ENCODE measurements around the gene NEMF. TPM values are rescaled to one million over a fixed set of nuclear protein-coding genes. Genes with fewer than 3 reads are reported as not detected.
"Not testable (repeated sequence)": the region's sequence is repeated elsewhere in the genome, so short reads cannot be mapped to it uniquely, and the experiment has no call there.

The NEMF gene
- total and polyA plus RNA-seq, 5 donors: 27.0 to 54.4 (median 50.6) TPM

DNA sequence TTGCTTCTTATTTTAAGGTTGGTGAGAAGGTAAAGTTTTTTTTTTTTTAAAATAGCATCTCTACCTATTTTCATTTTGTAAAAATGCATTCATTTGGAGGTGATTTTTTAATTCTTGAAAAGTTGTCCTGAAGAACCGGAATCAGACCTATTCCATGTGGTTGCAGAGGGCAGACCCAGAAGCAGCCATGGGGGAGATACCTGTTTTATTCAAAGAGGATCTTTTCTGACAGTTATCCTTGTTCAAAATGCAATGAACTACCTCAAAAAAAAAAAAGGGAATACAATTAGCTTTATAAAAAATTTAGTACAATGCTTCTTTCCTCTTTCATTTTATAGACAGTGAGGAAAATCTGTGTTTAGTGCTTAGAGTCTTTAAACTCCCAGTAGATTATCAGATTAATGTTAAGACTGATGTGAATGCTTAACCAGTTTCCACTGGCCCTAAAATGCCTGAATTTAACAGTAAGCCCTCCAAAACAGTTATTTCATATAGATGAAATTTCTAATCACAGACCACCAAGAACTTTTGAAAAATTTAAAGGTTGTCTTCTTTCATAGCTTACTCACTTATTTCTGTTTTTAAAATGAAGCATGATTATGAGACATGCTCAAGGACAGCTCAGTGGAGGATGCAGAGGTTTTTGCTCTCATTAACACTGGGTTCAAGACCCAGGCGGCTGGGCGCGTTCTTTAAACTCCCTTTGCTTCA, 8.6 kb upstream of the NEMF start:
- WGBS: 25% methylated on average over 4 of the region's 4 CpGs
- Histone ChIP-seq H3K4me1 (ENCODE audit: control insufficient read depth, insufficient read depth, low read length) (peaks cover 2% of the 10 kb centered on the region), H3K27me3 (ENCODE audit: control insufficient read depth, insufficient read depth) (no peaks in the 10 kb centered on the region), H3K27ac (ENCODE audit: low read length) (peak overlapping the region; percentile 100), H3K4me3 (ENCODE audit: low read length) (peak overlapping the region; percentile 70), H3K9me3 (ENCODE audit: control insufficient read depth, low read length) (no peaks in the 10 kb centered on the region)
- DNase-seq (no peak), ATAC-seq (no peak)
- intact Hi-C loops (cut with DNase I): loop anchor here in 3 of 4 donors (5.0 to 10.0 kb wide), 3 partner anchors 144 to 246 kb away; no protein-coding TSS in a partner anchor

DNA sequence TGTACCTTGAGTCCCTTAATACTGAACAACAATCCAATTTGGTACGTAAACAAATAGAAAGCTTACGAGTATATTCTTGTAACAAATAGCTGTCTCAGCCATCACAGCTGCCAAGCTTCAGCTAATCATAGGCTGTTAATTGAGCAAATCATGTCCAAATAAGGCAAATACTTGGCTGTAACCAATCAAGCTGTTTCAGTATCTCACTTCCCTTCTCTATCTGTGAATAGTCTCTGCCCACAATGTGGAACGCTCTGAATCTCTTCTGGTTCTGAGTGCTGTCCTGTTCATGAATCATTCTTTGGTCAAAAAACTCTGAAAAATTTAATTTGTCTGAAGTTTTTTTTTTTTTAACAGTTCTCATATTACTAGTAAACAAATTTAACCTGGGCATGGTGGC, 5.8 kb upstream of the NEMF start:
- no peaks in the 10 kb centered on the region for H3K4me1 ChIP-seq (ENCODE audit: control insufficient read depth, insufficient read depth, low read length)
- no peak for DNase-seq
- 77% methylated on average over 3 of the region's 3 CpGs for WGBS
- H3K9me3 ChIP-seq (ENCODE audit: control insufficient read depth, low read length): no peaks in the 10 kb centered on the region
- intact Hi-C loops (cut with DNase I): no loop called here
- ATAC-seq: no peak
- no peak overlapping the region for H3K27ac ChIP-seq (ENCODE audit: low read length)
- H3K4me3 ChIP-seq (ENCODE audit: low read length): no peak overlapping the region
- H3K27me3 ChIP-seq (ENCODE audit: control insufficient read depth, insufficient read depth): no peaks in the 10 kb centered on the region

DNA sequence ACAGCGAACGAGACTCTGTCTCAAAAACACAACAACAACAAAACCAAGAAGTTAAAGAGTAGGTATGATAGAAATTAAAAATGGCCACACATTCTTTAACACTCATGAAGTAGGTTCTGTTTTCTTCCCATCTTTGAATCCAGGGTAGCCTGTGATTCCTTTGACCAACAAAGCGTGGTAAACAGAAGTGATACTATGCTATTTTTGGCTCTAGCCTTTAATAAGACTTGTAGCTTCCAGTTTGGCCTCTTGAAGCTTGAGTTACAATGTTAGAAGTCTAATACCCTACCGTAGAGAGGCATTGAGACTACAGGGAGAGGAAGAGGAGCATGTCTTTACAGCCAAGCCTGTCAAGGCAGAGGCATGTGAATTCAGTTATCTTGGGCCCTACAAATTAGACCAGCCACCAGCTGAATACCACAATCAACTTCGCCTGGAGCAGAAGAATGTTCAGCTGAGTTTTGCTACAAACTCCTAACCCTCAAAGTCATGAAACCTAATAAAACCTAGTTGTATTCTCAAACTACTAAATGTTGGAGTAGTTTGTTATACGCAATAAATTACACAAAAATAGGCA, 4.9 kb upstream of the NEMF start:
- intact Hi-C loops (cut with DNase I): no loop called here
- ATAC-seq (no peak), DNase-seq (no peak)
- H3K9me3 ChIP-seq (ENCODE audit: control insufficient read depth, low read length): no peaks in the 10 kb centered on the region
- 82% methylated on average over 6 of the region's 6 CpGs for WGBS
- peak overlapping the region; percentile 56 for H3K27ac ChIP-seq (ENCODE audit: low read length)
- H3K27me3 ChIP-seq (ENCODE audit: control insufficient read depth, insufficient read depth): no peaks in the 10 kb centered on the region
- no peaks in the 10 kb centered on the region for H3K4me1 ChIP-seq (ENCODE audit: control insufficient read depth, insufficient read depth, low read length)
- H3K4me3 ChIP-seq (ENCODE audit: low read length): no peak overlapping the region

GRCh38 chr14:49853572-49854375, 1.2 kb upstream of the NEMF start:
- 23% methylated on average over 26 of the region's 27 CpGs for WGBS
- Histone ChIP-seq H3K4me1 (ENCODE audit: control insufficient read depth, insufficient read depth, low read length) (no peaks in the 10 kb centered on the region), H3K4me3 (ENCODE audit: low read length) (peak overlapping the region; percentile 77), H3K27ac (ENCODE audit: low read length) (no peak overlapping the region), H3K9me3 (ENCODE audit: control insufficient read depth, low read length) (no peaks in the 10 kb centered on the region), H3K27me3 (ENCODE audit: control insufficient read depth, insufficient read depth) (no peaks in the 10 kb centered on the region)
- peak; percentile 83 to 86 for ATAC-seq
- intact Hi-C loops (cut with DNase I): no loop called here
- peak; percentile 71 to 86 (median 86) for DNase-seq

- DNase-seq (no peak), ATAC-seq (peak; percentile 4 to 12)
- Histone ChIP-seq H3K27ac (ENCODE audit: low read length) (peak overlapping the region; percentile 98), H3K27me3 (ENCODE audit: control insufficient read depth, insufficient read depth) (no peaks in the 10 kb centered on the region), H3K9me3 (ENCODE audit: control insufficient read depth, low read length) (no peaks in the 10 kb centered on the region), H3K4me1 (ENCODE audit: control insufficient read depth, insufficient read depth, low read length) (no peaks in the 10 kb centered on the region), H3K4me3 (ENCODE audit: low read length) (peak overlapping the region; percentile 77)
- WGBS: 1% methylated on average over 14 of the region's 14 CpGs
- intact Hi-C loops (cut with DNase I): no loop called here
These were observed 530 bp upstream of the NEMF start for GRCh38 chr14:49853158-49853477.

DNA sequence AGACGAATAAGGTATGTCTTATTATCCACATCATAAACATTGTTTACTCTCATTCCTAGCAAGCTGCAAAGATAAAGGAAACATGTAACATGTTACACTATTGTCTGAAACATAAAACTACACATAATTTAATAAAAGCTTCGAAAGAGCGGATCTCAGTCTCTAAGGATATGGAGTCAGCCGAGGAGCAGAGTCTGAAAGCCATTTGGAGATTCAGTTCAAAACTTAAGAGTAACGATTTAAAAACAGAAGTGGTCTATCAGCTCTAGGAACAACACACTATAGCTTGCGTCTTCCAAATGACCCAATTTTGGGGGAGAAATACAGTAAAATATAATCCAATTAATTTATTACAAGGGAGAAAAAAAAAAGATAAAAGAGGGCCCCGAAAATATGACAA, 775 bp downstream of the NEMF start:
- intact Hi-C loops (cut with DNase I): no loop called here
- ATAC-seq: no peak

DNA sequence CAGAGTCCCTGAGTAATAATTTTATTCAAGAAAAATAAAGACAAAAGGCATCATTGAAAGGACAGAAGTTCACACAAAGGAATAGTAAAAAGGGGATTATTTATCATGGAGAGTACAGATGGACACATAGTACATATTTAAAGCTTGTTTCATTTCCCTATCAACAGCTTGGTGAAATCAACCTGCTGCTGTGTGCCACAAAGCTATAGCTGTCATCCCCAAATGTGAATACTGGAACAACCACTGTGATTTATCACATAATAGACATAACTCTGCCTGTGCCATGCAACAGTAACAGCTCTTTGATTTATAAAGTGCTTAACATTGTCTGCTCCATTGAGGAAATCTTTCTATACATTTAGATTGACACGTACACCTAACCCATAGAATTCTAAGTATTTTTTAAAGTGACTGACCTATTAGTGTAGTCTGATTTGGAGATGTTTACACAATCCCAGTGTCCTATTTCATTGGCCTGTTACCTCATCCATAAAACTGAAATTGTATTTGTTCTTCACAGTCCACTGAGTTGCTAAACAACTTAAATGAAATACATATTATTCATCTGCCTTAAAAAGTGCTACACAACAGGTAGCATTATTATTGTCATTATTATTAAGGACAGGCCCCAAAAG, 3.3 kb downstream of the NEMF start:
- WGBS: 72% methylated on average over 1 of the region's 1 CpG
- ATAC-seq (no peak), DNase-seq (no peak)
- H3K4me3 ChIP-seq (ENCODE audit: low read length): no peak overlapping the region
- H3K4me1 ChIP-seq (ENCODE audit: control insufficient read depth, insufficient read depth, low read length): no peaks in the 10 kb centered on the region
- H3K27ac ChIP-seq (ENCODE audit: low read length): no peak overlapping the region
- no peaks in the 10 kb centered on the region for H3K9me3 ChIP-seq (ENCODE audit: control insufficient read depth, low read length)
- intact Hi-C loops (cut with DNase I): loop anchor here in 1 of 4 donors (10.0 kb wide), 1 partner anchor 65 kb away; no protein-coding TSS in a partner anchor
- no peaks in the 10 kb centered on the region for H3K27me3 ChIP-seq (ENCODE audit: control insufficient read depth, insufficient read depth)

More for the DNA sequence above, 775 bp downstream of the NEMF start:
- H3K27me3 ChIP-seq (ENCODE audit: control insufficient read depth, insufficient read depth): no peaks in the 10 kb centered on the region
- 10% methylated on average over 7 of the region's 7 CpGs for WGBS
- no peak overlapping the region for H3K27ac ChIP-seq (ENCODE audit: low read length)
- DNase-seq: no peak
- no peaks in the 10 kb centered on the region for H3K4me1 ChIP-seq (ENCODE audit: control insufficient read depth, insufficient read depth, low read length)
- peak overlapping the region; percentile 77 for H3K4me3 ChIP-seq (ENCODE audit: low read length)
- no peaks in the 10 kb centered on the region for H3K9me3 ChIP-seq (ENCODE audit: control insufficient read depth, low read length)

- Histone ChIP-seq H3K4me3 (ENCODE audit: low read length) (no peak overlapping the region), H3K27me3 (ENCODE audit: control insufficient read depth, insufficient read depth) (no peaks in the 10 kb centered on the region), H3K9me3 (ENCODE audit: control insufficient read depth, low read length) (no peaks in the 10 kb centered on the region), H3K4me1 (ENCODE audit: control insufficient read depth, insufficient read depth, low read length) (no peaks in the 10 kb centered on the region), H3K27ac (ENCODE audit: low read length) (no peak overlapping the region)
- 86% methylated on average over 2 of the region's 2 CpGs for WGBS
- DNase-seq (no peak), ATAC-seq (no peak)
- intact Hi-C loops (cut with DNase I): no loop called here
These were observed 23.9 kb downstream of the NEMF start for GRCh38 chr14:49828640-49829039.

DNA sequence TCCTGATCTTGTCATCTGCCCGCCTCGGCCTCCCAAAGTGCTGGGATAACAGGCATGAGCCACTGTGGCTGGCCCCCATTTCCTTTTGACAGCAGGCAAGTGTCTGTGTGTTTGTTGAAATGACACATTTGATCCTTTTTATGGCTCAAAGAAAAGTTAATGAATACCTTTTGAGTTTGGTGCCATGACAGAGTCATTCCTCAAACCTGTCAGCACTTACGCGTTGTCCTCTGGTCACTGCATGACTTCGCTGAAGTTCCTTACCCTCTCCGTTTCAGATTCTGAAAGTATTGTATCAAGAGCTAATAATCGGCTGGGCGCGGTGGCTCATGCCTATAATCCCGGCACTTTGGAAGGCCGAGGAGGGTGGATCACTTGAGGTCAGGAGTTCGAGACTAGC, 32.4 kb downstream of the NEMF start:
- Histone ChIP-seq H3K4me1 (ENCODE audit: control insufficient read depth, insufficient read depth, low read length) (no peaks in the 10 kb centered on the region), H3K9me3 (ENCODE audit: control insufficient read depth, low read length) (no peaks in the 10 kb centered on the region), H3K27ac (ENCODE audit: low read length) (no peak overlapping the region), H3K27me3 (ENCODE audit: control insufficient read depth, insufficient read depth) (no peaks in the 10 kb centered on the region), H3K4me3 (ENCODE audit: low read length) (no peak overlapping the region)
- no peak for ATAC-seq
- WGBS: 98% methylated on average over 12 of the region's 12 CpGs
- no peak for DNase-seq
- intact Hi-C loops (cut with DNase I): no loop called here

DNA sequence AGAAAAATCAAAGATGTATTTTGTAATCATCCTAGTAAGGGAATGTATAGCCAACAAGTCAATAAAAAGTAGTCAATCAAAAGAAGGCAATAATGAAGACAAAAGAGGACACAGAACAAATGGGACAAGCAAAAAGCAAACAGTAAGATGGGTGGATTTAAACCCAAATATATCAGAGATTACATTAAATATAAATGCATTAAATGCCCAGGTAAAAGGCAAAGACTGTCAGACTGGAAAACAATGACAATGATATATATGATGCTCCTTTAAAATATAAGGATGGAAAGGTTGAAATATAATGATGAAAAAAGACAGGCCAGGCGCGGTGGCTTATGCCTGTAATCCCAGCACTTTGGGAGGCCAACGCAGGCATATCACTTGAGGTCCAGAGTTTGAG, 35.7 kb downstream of the NEMF start:
- Histone ChIP-seq H3K4me1 (ENCODE audit: control insufficient read depth, insufficient read depth, low read length) (no peaks in the 10 kb centered on the region), H3K9me3 (ENCODE audit: control insufficient read depth, low read length) (no peaks in the 10 kb centered on the region), H3K27ac (ENCODE audit: low read length) (no peak overlapping the region), H3K27me3 (ENCODE audit: control insufficient read depth, insufficient read depth) (no peaks in the 10 kb centered on the region), H3K4me3 (ENCODE audit: low read length) (no peak overlapping the region)
- WGBS: 98% methylated on average over 3 of the region's 3 CpGs
- ATAC-seq (no peak), DNase-seq (no peak)
- intact Hi-C loops (cut with DNase I): no loop called here

DNA sequence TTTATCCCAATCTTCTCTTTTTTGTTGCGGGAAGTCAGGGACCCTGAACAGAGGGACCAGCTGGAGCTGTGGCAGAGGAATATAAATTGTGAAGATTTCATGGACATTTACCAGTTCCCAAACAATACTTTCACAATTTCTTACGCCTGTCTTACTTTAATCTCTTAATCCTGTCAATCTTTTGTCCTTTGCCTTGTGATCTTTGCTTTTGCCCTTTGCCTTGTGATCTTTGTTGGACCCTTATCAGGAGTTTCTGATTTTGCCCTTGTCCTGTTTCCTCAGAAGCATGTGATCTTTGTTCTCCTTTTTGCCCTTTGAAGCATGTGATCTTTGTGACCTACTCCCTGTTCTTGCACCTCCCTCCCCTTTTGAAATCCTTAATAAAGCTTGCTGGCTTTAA, 36.5 kb downstream of the NEMF start:
- ATAC-seq; intact Hi-C loops (cut with DNase I); H3K4me1 ChIP-seq (ENCODE audit: control insufficient read depth, insufficient read depth, low read length); DNase-seq; H3K9me3 ChIP-seq (ENCODE audit: control insufficient read depth, low read length); H3K4me3 ChIP-seq (ENCODE audit: low read length); H3K27ac ChIP-seq (ENCODE audit: low read length); H3K27me3 ChIP-seq (ENCODE audit: control insufficient read depth, insufficient read depth): not testable (repeated sequence)
- 94% methylated on average over 2 of the region's 2 CpGs for WGBS

Data from right cardiac atrium (tissue), 5 donors.